ENCODE measurements around the gene FAIM2. TPM values are rescaled to one million over a fixed set of nuclear protein-coding genes. Genes with fewer than 3 reads are reported as not detected.

The FAIM2 gene
- total RNA-seq, 2 donors from 2014 or later: 4.6 to 9.8 TPM

DNA sequence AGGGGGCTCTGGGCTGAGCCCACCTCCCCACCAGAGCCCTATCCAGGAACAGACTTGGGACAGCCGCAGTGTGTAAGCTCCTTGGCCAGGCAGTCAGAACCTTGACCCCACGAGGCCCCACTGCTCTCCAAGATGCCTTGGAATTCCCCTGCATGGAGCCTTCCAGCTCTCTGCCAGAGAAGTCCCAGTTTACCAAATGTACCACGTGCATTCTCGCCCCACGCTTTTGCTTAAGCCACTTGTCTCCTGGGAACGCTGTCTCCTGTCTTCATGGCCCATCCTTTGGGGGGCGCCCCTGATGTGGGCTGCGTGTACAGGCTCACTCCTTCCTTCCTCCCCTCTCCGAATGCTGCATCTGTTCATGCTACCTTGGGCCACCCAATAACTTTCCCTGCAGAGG, 7.9 kb downstream of the FAIM2 start:
- H3K4me3 ChIP-seq: no peak overlapping the region
- H3K27me3 ChIP-seq: no peaks in the 10 kb centered on the region
- no peak overlapping the region for H3K27ac ChIP-seq
- H3K4me1 ChIP-seq: no peaks in the 10 kb centered on the region
- H3K9me3 ChIP-seq: no peaks in the 10 kb centered on the region
- no peak for DNase-seq (ENCODE audit: low spot score)
- TF ChIP-seq CTCF (IDR thresholded peaks at IDR 0.05): no peak
- H3K36me3 ChIP-seq: no peaks in the 10 kb centered on the region

DNA sequence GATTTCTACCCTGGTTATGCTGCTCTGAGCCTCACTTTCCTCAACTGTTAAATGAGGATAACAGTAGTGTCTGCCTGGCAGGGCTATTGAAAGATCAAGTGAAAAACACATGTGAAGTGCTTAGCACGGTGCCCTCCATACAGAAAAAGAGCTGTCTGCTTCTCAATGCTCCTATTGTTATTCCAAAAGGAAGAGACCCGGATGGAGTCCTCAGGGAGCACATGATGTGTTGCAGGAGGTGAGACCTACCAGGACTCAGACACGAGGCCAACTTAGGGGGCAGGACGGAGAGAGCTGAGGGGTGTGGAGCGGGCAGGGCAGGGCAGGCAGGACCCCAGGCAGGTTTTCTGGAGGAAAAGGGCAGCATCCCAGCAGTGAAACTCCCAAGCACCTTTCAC, 8.9 kb downstream of the FAIM2 start:
- H3K36me3 ChIP-seq: no peaks in the 10 kb centered on the region
- TF ChIP-seq CTCF (IDR thresholded peaks at IDR 0.05): no peak
- H3K27me3 ChIP-seq: no peaks in the 10 kb centered on the region
- H3K27ac ChIP-seq: no peak overlapping the region
- no peaks in the 10 kb centered on the region for H3K4me1 ChIP-seq
- DNase-seq (ENCODE audit: low spot score): no peak
- no peak overlapping the region for H3K4me3 ChIP-seq
- no peaks in the 10 kb centered on the region for H3K9me3 ChIP-seq

DNA sequence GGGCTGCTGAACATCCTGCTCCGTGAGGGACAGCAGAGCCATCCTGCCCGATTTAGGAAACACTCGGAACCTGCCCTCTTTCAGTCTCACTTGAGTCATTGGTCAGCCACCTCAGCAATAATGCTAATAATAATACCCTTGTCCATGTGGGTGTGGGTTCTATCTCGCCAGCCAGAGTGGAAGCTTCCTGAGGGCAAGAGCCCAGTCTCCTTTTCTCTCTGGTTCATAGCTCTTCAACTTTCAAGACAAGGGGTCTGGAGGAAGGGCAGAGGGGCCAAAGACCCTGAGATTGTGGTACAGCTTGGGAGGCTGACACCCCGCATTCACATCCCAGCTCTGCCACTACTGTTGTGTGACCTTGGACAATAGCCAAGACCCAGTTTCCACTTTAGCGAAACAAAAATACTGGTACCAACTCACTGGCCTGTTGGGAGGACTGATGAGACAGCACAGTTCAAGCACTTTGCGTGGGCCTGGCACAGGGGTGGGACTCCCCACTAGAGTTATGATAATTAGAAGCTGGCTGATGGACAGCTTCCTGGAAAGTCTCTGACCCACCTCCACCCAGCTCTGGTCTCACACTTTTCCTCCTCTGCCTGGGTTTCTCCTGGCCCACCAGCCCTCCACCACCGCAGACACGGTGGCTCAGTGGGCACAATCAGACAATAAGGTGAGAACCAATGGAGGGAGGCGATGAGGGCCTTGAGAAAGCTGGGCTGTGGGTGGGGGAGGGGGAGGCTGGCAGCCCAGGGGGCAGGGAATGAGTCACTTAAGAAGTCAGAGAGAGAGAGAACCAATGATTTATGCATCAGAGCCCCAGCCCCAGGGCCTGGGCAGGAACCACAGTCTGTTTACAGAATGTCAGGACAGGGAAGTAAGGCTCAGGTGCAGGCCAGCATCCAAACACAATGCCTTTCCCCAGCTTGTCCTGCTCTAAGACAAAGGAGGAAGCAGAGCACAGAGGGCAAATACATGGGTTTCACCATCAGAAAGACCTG, 9.6 kb downstream of the FAIM2 start:
- no peak for TF ChIP-seq CTCF (IDR thresholded peaks at IDR 0.05)
- Histone ChIP-seq H3K9me3 (no peaks in the 10 kb centered on the region), H3K4me3 (no peak overlapping the region), H3K27ac (no peak overlapping the region), H3K36me3 (no peaks in the 10 kb centered on the region), H3K27me3 (no peaks in the 10 kb centered on the region), H3K4me1 (no peaks in the 10 kb centered on the region)
- no peak for DNase-seq (ENCODE audit: low spot score)

DNA sequence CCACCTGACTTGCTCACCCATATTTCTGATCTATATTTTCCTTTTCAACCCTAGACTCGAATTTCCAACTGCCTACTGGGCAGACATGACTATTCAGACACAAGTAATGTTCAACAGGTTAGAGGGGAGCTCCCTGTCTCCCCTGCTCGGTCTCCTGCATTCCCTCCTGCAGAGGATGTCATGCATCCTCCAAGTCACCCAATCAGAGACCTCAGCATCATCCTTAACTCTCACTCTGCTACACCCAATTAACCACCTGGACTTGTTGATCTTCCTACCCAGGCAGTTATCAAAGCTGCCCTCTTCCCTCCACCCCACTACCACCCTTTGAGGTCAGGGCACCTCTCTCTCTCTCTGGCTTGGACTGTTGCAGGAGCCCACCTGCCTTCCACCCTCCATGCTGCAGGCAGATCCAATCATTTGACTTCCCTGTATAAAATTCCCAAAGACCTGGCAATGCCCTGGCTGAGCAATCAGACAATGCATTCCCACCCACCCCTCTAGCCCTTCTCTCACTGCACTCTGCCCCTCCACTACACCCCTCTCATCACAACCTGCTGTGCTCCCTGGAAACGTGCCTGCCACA, 10.9 kb downstream of the FAIM2 start:
- H3K27me3 ChIP-seq: no peaks in the 10 kb centered on the region
- no peak for TF ChIP-seq CTCF (IDR thresholded peaks at IDR 0.05)
- no peak for DNase-seq (ENCODE audit: low spot score)
- H3K4me1 ChIP-seq: no peaks in the 10 kb centered on the region
- H3K9me3 ChIP-seq: no peaks in the 10 kb centered on the region
- no peak overlapping the region for H3K27ac ChIP-seq
- H3K36me3 ChIP-seq: no peaks in the 10 kb centered on the region
- no peak overlapping the region for H3K4me3 ChIP-seq

GRCh38 chr12:49892084-49892731, 11.5 kb downstream of the FAIM2 start:
- DNase-seq (ENCODE audit: low spot score): no peak
- no peak for TF ChIP-seq CTCF (IDR thresholded peaks at IDR 0.05)

More at GRCh38 chr12:49892084-49892731, 11.5 kb downstream of the FAIM2 start:
- no peaks in the 10 kb centered on the region for H3K36me3 ChIP-seq
- no peaks in the 10 kb centered on the region for H3K9me3 ChIP-seq
- H3K27me3 ChIP-seq: no peaks in the 10 kb centered on the region
- no peaks in the 10 kb centered on the region for H3K4me1 ChIP-seq
- no peak overlapping the region for H3K4me3 ChIP-seq
- no peak overlapping the region for H3K27ac ChIP-seq

Measured in right atrium auricular region (tissue), 2 donors.